ENCODE data around the gene VWA8.

Gene VWA8

DNA sequence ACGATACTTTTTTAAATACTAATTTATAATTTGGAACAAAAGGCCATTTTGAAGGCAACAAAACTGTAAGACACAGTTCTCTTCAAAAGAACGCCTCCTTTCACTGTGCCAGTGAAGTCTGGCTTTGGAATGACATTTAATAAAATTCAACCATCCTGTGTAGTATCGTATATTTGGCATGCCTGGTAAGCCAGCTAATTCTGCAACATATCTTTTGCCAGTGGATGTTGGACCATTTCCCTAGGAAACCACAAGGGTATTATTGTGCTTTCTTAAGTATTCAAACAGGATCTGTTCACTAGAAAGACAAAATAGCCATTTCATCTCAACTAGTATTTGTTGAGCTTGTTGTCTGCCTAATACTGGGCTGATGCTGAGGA is 391.9 kb downstream of the VWA8 start:
- Histone ChIP-seq H3K4me3 (no peak overlapping the region), H3K27ac (peak overlapping the region in 1 of 2 donors; percentile 20), H3K9me3 (no peaks in the 10 kb centered on the region), H3K36me3 (peaks cover 0 to 8% (median 0%) of the 10 kb centered on the region in 3 donors), H3K4me1 (peaks cover 0 to 16% (median 6%) of the 10 kb centered on the region in 4 donors), H3K27me3 (no peaks in the 10 kb centered on the region)
- TF ChIP-seq, protein P1, sequence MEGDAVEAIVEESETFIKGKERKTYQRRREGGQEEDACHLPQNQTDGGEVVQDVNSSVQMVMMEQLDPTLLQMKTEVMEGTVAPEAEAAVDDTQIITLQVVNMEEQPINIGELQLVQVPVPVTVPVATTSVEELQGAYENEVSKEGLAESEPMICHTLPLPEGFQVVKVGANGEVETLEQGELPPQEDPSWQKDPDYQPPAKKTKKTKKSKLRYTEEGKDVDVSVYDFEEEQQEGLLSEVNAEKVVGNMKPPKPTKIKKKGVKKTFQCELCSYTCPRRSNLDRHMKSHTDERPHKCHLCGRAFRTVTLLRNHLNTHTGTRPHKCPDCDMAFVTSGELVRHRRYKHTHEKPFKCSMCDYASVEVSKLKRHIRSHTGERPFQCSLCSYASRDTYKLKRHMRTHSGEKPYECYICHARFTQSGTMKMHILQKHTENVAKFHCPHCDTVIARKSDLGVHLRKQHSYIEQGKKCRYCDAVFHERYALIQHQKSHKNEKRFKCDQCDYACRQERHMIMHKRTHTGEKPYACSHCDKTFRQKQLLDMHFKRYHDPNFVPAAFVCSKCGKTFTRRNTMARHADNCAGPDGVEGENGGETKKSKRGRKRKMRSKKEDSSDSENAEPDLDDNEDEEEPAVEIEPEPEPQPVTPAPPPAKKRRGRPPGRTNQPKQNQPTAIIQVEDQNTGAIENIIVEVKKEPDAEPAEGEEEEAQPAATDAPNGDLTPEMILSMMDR (IDR thresholded peaks at IDR 0.05): peak; percentile 24 to 36
- DNase-seq: no peak
- intact Hi-C loops (cut with DNase I; ENCODE audit: low total_unique reads): no loop called here

DNA sequence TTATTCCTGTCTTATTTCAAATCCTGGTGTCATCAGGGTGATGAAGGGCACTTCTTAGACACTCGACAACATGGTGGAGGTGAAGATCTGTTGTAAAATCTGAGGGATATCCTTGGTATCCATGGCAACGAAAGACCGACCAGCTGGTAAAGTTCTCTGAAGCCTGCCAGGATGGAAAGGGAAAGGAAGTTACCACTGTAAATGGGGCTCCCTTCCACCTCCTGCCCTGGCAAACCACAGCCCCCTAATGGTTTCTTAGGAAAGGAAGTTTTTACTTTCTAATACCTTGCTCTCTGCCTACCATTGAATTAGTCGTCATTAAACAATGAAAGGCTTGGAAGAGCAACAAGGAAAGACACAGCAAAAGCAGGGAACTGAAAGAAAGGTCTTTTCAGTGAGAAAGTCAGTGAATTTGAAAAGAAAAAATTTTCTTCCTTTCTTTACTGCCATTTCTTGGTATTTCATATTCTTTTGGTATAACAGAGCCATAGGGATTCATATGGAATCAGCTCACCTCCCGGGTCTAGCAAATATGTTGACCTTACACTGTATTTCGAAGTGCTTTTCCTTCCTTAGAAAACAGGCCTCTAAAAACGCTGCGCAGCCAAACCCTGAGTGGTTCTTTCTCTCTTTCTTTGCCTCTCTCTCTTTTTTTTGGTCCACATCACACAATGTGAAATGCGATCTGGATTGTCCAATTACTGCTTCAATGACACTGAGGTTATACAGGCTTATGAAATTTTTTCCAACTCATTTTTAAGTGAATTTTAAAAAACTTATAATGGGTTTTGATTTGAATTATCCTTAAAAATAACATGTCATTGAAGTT is 392.6 kb downstream of the VWA8 start:
- H3K27ac ChIP-seq: peak overlapping the region in 1 of 2 donors; percentile 20
- TF ChIP-seq, protein P1 (IDR thresholded peaks at IDR 0.05): no peak
- H3K4me1 ChIP-seq: peaks cover 0 to 16% (median 6%) of the 10 kb centered on the region in 4 donors
- H3K9me3 ChIP-seq: no peaks in the 10 kb centered on the region
- peaks cover 0 to 8% (median 0%) of the 10 kb centered on the region in 3 donors for H3K36me3 ChIP-seq
- DNase-seq: no peak
- no peak overlapping the region for H3K4me3 ChIP-seq
- intact Hi-C loops (cut with DNase I; ENCODE audit: low total_unique reads): no loop called here
- H3K27me3 ChIP-seq: no peaks in the 10 kb centered on the region

DNA sequence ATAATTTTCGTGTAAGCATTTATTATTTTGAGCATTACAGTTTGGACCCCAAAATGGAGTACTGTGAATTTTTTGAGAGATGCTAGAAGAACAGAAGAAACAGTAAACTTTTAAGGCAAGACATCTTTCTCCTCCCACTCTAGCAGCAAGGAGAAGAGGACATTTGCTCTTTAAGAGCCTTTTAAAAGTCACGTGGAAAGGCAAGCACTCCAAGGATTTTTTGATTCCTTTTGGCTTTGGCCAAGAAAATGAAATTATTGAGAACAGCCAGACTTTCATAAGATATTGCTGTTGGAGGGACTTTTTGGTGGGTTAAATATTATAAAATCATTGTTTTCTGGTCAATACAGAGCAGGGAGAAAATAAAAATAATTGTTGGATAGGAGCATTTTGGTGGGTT is 393.5 kb downstream of the VWA8 start:
- Histone ChIP-seq H3K27me3 (no peaks in the 10 kb centered on the region), H3K27ac (no peak overlapping the region), H3K4me3 (no peak overlapping the region), H3K9me3 (no peaks in the 10 kb centered on the region), H3K4me1 (peaks cover 0 to 19% (median 6%) of the 10 kb centered on the region in 4 donors), H3K36me3 (peaks cover 0 to 8% (median 0%) of the 10 kb centered on the region in 3 donors)
- TF ChIP-seq, protein P1 (IDR thresholded peaks at IDR 0.05): no peak
- no peak for DNase-seq
- intact Hi-C loops (cut with DNase I; ENCODE audit: low total_unique reads): no loop called here

DNA sequence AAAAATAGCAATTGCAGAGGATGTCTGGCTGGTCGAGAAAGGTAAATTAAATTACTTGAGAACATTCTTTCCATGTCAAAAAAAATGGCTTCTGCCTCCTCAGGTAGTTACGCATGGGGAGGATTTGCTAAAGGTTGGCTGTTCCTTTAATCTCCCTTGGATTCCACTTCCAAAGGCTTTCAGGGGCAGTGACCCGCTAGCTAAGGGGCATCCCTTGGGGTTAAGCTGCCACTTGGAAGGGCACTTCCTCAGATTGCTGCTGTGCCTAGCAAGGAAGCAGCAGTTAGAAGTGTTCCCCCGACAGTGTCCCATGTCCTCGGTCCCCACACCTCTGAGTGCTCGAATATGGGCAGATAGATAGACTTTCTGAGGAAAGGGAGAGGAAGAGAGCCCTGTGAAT is 395.1 kb downstream of the VWA8 start:
- intact Hi-C loops (cut with DNase I; ENCODE audit: low total_unique reads): no loop called here
- DNase-seq: no peak
- H3K27ac ChIP-seq: no peak overlapping the region

DNA sequence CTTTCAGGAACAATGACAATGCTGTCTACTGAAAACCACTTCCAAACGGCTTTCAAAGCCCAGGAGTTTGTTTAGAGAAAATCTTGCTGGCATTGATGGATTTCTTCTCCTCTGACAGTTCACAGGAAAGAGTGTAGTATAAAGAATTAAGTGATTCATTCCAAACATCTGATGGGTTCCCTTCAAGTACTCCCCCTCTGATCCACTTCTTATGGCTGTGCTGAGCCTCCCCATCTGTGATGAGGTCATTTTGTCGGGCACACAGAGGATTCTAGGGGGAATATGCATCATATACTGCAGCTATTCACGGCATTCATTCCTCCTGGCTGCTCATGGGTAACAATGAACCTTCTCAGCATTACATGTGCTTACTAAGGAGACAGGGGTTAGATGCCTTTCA is 395.7 kb downstream of the VWA8 start:
- TF ChIP-seq, protein P1 (IDR thresholded peaks at IDR 0.05): no peak
- peaks cover 0 to 28% (median 6%) of the 10 kb centered on the region in 4 donors for H3K4me1 ChIP-seq
- peaks cover 0 to 8% (median 0%) of the 10 kb centered on the region in 3 donors for H3K36me3 ChIP-seq
- no peaks in the 10 kb centered on the region for H3K27me3 ChIP-seq
- no peak overlapping the region for H3K27ac ChIP-seq
- no peak overlapping the region for H3K4me3 ChIP-seq
- no peaks in the 10 kb centered on the region for H3K9me3 ChIP-seq
- DNase-seq: no peak
- intact Hi-C loops (cut with DNase I; ENCODE audit: low total_unique reads): no loop called here

More for the DNA sequence above, 395.1 kb downstream of the VWA8 start:
- Histone ChIP-seq H3K27me3 (no peaks in the 10 kb centered on the region), H3K36me3 (peaks cover 0 to 8% (median 0%) of the 10 kb centered on the region in 3 donors), H3K9me3 (no peaks in the 10 kb centered on the region), H3K4me1 (peaks cover 0 to 28% (median 6%) of the 10 kb centered on the region in 4 donors), H3K4me3 (no peak overlapping the region)
- TF ChIP-seq, protein P1 (IDR thresholded peaks at IDR 0.05): no peak

Data from tibial artery (tissue), 4 donors.